ENCODE measurements around the gene PLEKHG4B.

- TF ChIP-seq CTCF (conservative IDR thresholded peaks at IDR 0.05): no peak
- TF ChIP-seq ZFX (IDR thresholded peaks at IDR 0.05): no peak
Measured at GRCh38 chr5:163841-164240, 71.9 kb downstream of the PLEKHG4B start.
